PC-9 (cell line): ENCODE data around the gene SSX4B. TPM values are rescaled to one million over a fixed set of nuclear protein-coding genes. Genes with fewer than 3 reads are reported as not detected.

Experiments used
- BruUV-seq: library from RNA; stranded (reverse); fragments of 400-500 nt; replicated peaks from 2 replicates; lab custom pipeline; 2021; lab: Mats Ljungman, UMichigan
- CTCF ChIA-PET: fragments of 300-600 bp; sonication (Branson Sonifier 250); formaldehyde crosslinking; loops from one replicate; lab custom pipeline; 2022; ENCODE audit warnings: antibody characterized with exemption; lab: Charles Lee
- POLR2A ChIA-PET: fragments of 300-600 bp; sonication (Branson Sonifier 250); formaldehyde crosslinking; loops from one replicate; lab custom pipeline; 2022; ENCODE audit warnings: antibody characterized with exemption; ENCODE audit not compliant: unreplicated experiment; lab: Charles Lee
- DNase-seq, 2 experiments: peaks; one replicate each; pipeline versions ENCODE4 v3.0.0 to v3.0.0-alpha.2; 2015 to 2022; ENCODE audit warnings: mixed read lengths in 1 of 2
- H2AFZ ChIP-seq: fragments of 200-600 bp; sonication (generic); 2 replicates; pipeline ENCODE4 v1.8.1; 2017; ENCODE audit warnings: antibody characterized with exemption
- H3F3A ChIP-seq: fragments of 200-600 bp; sonication (generic); 2 replicates; pipeline ENCODE4 v1.8.1; 2017; ENCODE audit warnings: antibody characterized with exemption, mild to moderate bottlenecking, low read depth; ENCODE audit not compliant: insufficient read depth
- H3K27ac ChIP-seq: fragments of 200-600 bp; sonication (generic); 2 replicates; pipeline ENCODE4 v1.6.1; 2016; ENCODE audit warnings: mixed run types
- H3K27me3 ChIP-seq: fragments of 200-600 bp; sonication (generic); 2 replicates; pipeline ENCODE4 v1.6.1; 2016; ENCODE audit warnings: low read depth, mixed run types; ENCODE audit not compliant: insufficient read depth
- H3K36me3 ChIP-seq: fragments of 200-600 bp; sonication (generic); 2 replicates; pipeline ENCODE4 v1.6.1; 2016; ENCODE audit warnings: low read depth, mixed run types
- H3K4me1 ChIP-seq: fragments of 200-600 bp; sonication (generic); replicated peaks from 2 replicates; pipeline ENCODE4 v1.6.1; 2016; ENCODE audit warnings: mixed run types; ENCODE audit not compliant: insufficient read depth
- H3K4me2 ChIP-seq: fragments of 200-600 bp; sonication (generic); 2 replicates; pipeline ENCODE4 v1.6.1; 2017; ENCODE audit warnings: mixed run types
- H3K4me3 ChIP-seq: fragments of 200-600 bp; sonication (generic); 2 replicates; pipeline ENCODE4 v1.6.1; 2016; ENCODE audit warnings: mixed run types
- H3K79me2 ChIP-seq: fragments of 200-600 bp; sonication (generic); 2 replicates; pipeline ENCODE4 v1.6.1; 2017; ENCODE audit warnings: low read depth, mixed run types
- H3K9me2 ChIP-seq: fragments of 200-600 bp; sonication (generic); 2 replicates; pipeline ENCODE4 v1.8.1; 2017; ENCODE audit warnings: mild to moderate bottlenecking; ENCODE audit not compliant: insufficient read depth
- H3K9me3 ChIP-seq: fragments of 200-600 bp; sonication (generic); 2 replicates; pipeline ENCODE4 v1.8.1; 2016; ENCODE audit warnings: low read depth; ENCODE audit not compliant: insufficient read depth
- H4K20me1 ChIP-seq: fragments of 200-600 bp; sonication (generic); 2 replicates; pipeline ENCODE4 v1.8.1; 2017; ENCODE audit not compliant: insufficient read depth
- EZH2 ChIP-seq: fragments of 200-600 bp; sonication (generic); IDR thresholded peaks from 2 replicates; pipeline ENCODE4 v1.8.0; 2017; ENCODE audit warnings: antibody characterized with exemption, low read depth
- intact Hi-C: fragments of 100-400 bp; cut with micrococcal nuclease; formaldehyde crosslinking; loops from one replicate; pipeline ENCODE4 v1.10.0; 2022; ENCODE audit not compliant: unreplicated experiment
- total RNA-seq: library from RNA; stranded (reverse); gene quantifications from 2 replicates; pipeline ENCODE4 v1.2.3, GENCODE V29; 2021
- TF ChIP-seq, protein P1 (sequence below): fragments of 200-600 bp; sonication (generic); conservative IDR thresholded peaks from 2 replicates; pipeline ENCODE4 v1.6.1; 2017; ENCODE audit warnings: mixed run types, antibody characterized with exemption, mild to moderate bottlenecking, moderate library complexity

SSX4B gene
- total RNA-seq, 1 experiment from 2014 or later: not detected

DNA sequence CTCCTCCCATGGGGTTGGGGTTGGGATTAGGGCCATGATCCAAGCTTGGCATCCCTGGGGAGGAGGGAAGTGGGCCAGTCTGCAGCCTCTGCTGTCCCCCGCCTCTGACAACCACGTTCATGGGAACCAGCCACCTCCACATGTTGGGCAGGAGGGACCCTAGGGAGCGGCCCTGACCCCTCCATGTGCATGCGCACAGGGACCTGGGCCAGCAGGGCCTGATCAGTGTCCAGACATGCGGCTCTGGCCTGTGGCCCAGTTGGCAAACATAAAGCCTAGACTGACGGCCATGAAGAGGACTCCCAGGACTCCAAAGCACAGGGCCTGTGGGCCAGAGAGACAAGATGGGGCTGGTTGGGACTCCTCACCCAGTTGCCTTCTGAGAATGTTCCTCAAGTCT is 47.0 kb upstream of the SSX4B start:
- H3K27me3 ChIP-seq: no peaks in the 10 kb centered on the region
- no peak for TF ChIP-seq EZH2
- TF ChIP-seq, protein P1, sequence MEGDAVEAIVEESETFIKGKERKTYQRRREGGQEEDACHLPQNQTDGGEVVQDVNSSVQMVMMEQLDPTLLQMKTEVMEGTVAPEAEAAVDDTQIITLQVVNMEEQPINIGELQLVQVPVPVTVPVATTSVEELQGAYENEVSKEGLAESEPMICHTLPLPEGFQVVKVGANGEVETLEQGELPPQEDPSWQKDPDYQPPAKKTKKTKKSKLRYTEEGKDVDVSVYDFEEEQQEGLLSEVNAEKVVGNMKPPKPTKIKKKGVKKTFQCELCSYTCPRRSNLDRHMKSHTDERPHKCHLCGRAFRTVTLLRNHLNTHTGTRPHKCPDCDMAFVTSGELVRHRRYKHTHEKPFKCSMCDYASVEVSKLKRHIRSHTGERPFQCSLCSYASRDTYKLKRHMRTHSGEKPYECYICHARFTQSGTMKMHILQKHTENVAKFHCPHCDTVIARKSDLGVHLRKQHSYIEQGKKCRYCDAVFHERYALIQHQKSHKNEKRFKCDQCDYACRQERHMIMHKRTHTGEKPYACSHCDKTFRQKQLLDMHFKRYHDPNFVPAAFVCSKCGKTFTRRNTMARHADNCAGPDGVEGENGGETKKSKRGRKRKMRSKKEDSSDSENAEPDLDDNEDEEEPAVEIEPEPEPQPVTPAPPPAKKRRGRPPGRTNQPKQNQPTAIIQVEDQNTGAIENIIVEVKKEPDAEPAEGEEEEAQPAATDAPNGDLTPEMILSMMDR: no peak
- ChIA-PET POLR2A (no interaction called here), CTCF (no interaction called here)
- no peak for DNase-seq
- H3K79me2 ChIP-seq: no peaks in the 10 kb centered on the region
- H3K36me3 ChIP-seq: no peaks in the 10 kb centered on the region
- H3F3A ChIP-seq: no peaks in the 10 kb centered on the region
- H4K20me1 ChIP-seq: no peaks in the 10 kb centered on the region
- H3K9me3 ChIP-seq: no peaks in the 10 kb centered on the region
- no peak overlapping the region for H2AFZ ChIP-seq
- no peak overlapping the region for H3K4me3 ChIP-seq
- intact Hi-C loops: no loop called here
- no TSS peak for BruUV-seq
- no peak overlapping the region for H3K27ac ChIP-seq
- no peaks in the 10 kb centered on the region for H3K4me1 ChIP-seq
- H3K9me2 ChIP-seq: no peaks in the 10 kb centered on the region
- H3K4me2 ChIP-seq: no peak overlapping the region

DNA sequence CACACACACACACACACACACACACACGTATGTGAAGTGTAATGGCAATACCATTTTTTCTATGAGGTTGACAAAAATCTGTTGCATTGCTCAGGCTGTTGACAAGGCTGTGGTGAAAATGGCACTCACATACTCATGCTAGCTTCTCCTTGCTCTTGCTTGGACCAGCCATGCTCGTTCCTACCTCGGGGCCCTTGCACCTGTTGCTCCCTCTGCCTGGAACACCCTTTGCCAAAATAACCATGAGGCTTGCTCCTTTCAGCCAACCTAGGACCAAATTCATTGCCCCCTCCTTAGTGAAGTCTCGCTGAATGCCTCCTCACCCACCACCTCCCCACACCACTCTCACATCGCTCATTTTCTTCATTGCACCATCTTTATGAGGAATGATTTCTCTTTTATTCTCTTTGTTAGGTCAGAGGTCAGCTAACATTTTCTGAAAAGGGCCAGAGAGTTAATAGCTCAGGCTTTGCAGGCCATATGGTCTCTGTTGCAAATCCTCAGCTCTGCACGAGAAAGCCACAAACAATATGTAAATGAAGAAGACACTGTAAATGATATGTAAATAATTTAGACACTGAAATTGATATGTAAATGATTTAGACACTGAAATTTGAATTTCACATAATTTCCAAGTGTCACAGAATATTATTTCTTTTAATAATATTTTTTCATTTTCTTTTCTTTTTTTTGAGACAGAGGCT is 45.0 kb upstream of the SSX4B start:
- TF ChIP-seq EZH2: no peak
- TF ChIP-seq, protein P1: no peak
- intact Hi-C loops: no loop called here
- no peak overlapping the region for H3K4me2 ChIP-seq
- no peaks in the 10 kb centered on the region for H3K9me3 ChIP-seq
- H3K9me2 ChIP-seq: no peaks in the 10 kb centered on the region
- H3K4me3 ChIP-seq: no peak overlapping the region
- DNase-seq: no peak
- CTCF ChIA-PET: no interaction called here
- no peaks in the 10 kb centered on the region for H3K79me2 ChIP-seq
- no peak overlapping the region for H3K27ac ChIP-seq
- no TSS peak for BruUV-seq
- no peaks in the 10 kb centered on the region for H3K36me3 ChIP-seq
- no peak overlapping the region for H2AFZ ChIP-seq
- POLR2A ChIA-PET: no interaction called here
- no peaks in the 10 kb centered on the region for H4K20me1 ChIP-seq
- no peaks in the 10 kb centered on the region for H3K4me1 ChIP-seq
- H3K27me3 ChIP-seq: no peaks in the 10 kb centered on the region
- H3F3A ChIP-seq: no peaks in the 10 kb centered on the region

DNA sequence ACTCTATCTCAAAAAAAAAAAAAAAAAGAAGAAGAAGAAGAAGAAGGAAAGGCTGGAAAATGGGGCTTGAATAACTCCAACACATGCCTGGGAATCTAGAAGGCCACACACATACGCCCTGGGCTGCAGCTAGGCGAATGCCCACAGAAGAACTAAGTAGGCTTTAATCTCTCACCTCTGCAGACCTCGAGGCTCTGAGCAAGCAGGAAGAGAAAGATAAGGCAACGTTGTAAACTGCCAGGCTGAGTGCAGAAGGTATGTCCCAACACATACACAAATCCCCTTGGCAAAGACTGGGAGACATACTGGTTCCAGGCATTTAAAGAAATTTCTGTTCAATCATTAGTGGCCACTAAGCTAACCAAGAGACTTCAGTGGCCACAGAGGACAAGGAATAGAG is 39.9 kb upstream of the SSX4B start:
- Histone ChIP-seq H3F3A (no peaks in the 10 kb centered on the region), H3K4me1 (no peaks in the 10 kb centered on the region), H3K36me3 (no peaks in the 10 kb centered on the region), H3K4me2 (no peak overlapping the region), H3K27ac (no peak overlapping the region), H3K9me3 (no peaks in the 10 kb centered on the region), H4K20me1 (no peaks in the 10 kb centered on the region), H3K79me2 (no peaks in the 10 kb centered on the region), H3K9me2 (no peaks in the 10 kb centered on the region), H3K27me3 (no peaks in the 10 kb centered on the region), H3K4me3 (no peak overlapping the region), H2AFZ (no peak overlapping the region)
- no TSS peak for BruUV-seq
- intact Hi-C loops: no loop called here
- ChIA-PET POLR2A (no interaction called here), CTCF (no interaction called here)
- no peak for DNase-seq
- no peak for TF ChIP-seq EZH2
- TF ChIP-seq, protein P1: no peak
